HG03025 (cell line): ENCODE measurements around the gene MIAT.

Experiments used
- ATAC-seq: cut with Tn5 transposase; IDR thresholded peaks from one replicate; pipeline ENCODE4 v1.9.1; 2021; ENCODE audit warnings: mild to moderate bottlenecking, moderate library complexity; ENCODE audit not compliant: unreplicated experiment, low FRiP score

MIAT gene

GRCh38 chr22:26718905-26719304 lies 61.5 kb downstream of the MIAT start:
- ATAC-seq: no peak

GRCh38 chr22:26722159-26722558 lies 64.8 kb downstream of the MIAT start:
- ATAC-seq: no peak

GRCh38 chr22:26724414-26724813 lies 67.0 kb downstream of the MIAT start:
- ATAC-seq: no peak

- no peak for ATAC-seq
Observed at GRCh38 chr22:26725012-26725676, 67.8 kb downstream of the MIAT start.
